Stimulated activated CD8-positive, alpha-beta memory T cell treated with anti-CD3 and anti-CD28 coated beads, Interleukin-2, amount 100 ng/mL, for 48 hours (primary cell): Measurements from ENCODE around the gene UBA3.

Experiments
- DNase-seq, 2 donors: peaks; one replicate each; pipeline ENCODE4 v3.0.0-alpha.2; 2020; ENCODE audit warnings: low read depth in 2 of 2

The UBA3 gene

GRCh38 chr3:69012100-69012799 lies 67.9 kb downstream of the UBA3 start:
- no peak for DNase-seq

DNA sequence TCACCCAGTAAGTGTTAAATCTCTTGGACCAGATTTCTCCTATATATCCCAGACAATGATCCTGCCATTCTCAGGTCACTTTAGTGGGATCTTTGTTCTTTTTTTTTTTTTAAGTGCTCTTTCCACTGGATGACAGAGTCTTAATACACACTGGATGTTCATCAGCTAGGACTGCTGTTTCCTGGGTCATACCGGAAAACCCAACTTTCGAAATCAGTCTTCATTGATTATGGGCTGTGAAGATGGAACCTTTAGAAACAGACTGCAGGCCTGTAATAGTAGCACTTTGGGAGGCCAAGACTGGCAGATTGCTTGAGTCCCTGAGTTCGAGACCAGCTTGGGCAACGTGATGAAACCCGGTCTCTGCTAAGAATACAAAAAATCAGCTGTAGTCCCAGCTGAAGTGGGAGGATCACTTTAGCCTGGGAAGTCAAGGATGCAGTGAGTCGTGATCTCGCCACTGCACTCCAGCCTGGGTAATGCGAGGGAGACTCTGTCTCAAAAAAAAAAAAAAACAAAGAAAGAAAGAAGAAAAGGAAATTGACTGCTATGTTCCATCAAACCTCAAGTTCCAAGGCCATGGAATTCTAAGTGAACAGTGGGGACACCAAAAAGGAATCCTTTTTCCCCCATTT lies 69.0 kb downstream of the UBA3 start:
- DNase-seq = no peak

- DNase-seq = no peak
Measured at GRCh38 chr3:69009559-69010410, 70.4 kb downstream of the UBA3 start.

GRCh38 chr3:69008980-69009379 lies 71.2 kb downstream of the UBA3 start:
- DNase-seq = no peak

DNA sequence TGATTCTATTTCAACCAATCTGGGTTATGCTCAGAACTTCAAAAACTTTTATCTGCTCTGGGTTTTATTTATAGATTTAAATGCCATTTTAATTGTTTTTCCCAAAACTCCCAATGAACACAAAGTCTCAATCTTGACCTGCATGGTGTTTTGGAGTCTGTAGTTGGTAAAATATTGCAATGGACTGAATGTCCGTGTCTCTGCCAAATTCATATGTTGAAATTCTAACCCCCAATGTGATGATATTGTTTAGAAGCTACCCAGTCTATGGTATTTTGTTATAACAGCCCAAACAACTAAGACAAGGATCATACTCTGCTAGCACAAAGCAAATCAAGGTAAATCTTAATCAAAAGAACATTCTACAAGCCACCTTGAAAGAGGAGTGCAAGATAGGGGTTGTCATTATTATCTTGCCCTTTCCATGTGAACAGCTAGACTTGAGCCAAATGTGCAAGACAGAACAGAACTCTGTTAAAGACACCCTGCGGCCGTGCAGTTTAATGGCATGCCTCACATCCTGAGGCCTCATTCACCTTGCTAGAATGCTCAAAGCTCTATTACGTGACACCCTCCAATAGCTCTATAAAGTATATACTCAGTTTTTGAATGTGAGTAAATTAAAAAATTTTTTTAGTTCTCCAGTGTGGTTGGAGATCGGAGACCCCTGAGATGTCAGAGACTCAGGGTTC lies 74.2 kb downstream of the UBA3 start:
- DNase-seq = no peak

DNA sequence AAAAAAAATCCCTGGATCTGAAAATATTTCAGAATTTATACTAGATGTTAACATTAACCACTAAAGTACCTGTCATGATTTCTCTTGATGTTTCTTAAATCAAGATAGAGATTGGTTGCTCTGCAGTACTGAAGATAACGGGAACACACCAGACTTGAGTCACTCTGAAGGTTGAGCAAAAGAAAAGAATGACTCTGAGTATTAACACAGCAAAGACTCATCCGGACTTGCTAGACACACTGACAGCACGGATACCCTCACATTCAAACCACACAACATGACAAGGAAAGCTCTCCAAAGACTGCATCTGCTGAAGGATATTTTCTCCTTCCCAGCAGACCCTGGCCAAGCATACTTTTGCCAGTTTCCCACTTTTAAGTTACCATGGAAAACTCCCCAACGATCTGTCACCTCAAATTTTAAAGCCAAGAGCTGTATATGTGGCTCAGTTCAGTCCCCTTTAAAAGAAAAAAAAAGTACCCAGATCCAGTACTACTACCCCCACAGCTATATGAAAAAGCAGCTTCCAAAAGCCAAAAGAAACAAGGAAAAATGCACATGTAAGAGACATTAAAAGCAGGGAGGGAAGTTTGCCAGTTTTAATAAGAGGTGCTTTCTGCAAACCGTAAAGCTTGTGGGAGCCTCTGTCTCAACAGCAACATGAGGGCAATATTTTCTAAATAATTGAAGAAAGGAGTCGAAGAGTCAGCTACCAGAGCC lies 74.9 kb downstream of the UBA3 start:
- no peak for DNase-seq
